NCI-H1930 (cell line): Measurements from ENCODE around the gene PLEKHG7.

Experiments used
- DNase-seq, 2 experiments: peaks; one replicate each; lab custom pipeline; 2025; lab: John Stamatoyannopoulos, UW

Gene PLEKHG7

GRCh38 chr12:92803903-92804302, 101.1 kb downstream of the PLEKHG7 start:
- no peak for DNase-seq

GRCh38 chr12:92810370-92810769, 107.6 kb downstream of the PLEKHG7 start:
- DNase-seq: no peak

- DNase-seq: no peak
These were observed 111.8 kb downstream of the PLEKHG7 start for GRCh38 chr12:92814584-92814983.

DNA sequence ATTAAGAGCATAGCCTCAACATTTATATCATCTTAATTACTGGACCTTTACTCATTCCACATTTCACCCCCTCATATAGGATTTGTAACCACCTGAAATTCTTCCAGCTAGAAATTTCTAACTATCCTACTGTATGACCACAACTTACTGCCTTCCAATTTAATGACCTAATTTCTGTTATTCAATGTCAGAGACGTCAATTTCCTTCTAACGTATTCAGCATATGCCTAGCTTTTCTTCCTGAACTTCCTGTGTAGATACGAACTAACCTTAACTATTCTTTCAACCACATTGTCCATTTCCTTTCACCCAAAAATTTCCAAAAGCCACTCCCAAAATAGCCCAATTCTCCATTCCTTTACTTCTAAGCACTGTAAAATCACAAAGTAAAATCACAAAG, 118.4 kb downstream of the PLEKHG7 start:
- no peak for DNase-seq
